Renal pelvis (tissue), 4 donors: Measurements from ENCODE around the gene CUL5. TPM values are rescaled to one million over a fixed set of nuclear protein-coding genes. Genes with fewer than 3 reads are reported as not detected.
"Not testable (repeated sequence)": the region's sequence is repeated elsewhere in the genome, so short reads cannot be mapped to it uniquely, and the experiment has no call there.

Experiments
- DNase-seq: peaks from one replicate; pipeline ENCODE4 v3.0.0-alpha.2; 2013
- polyA plus RNA-seq, 3 donors: library from polyadenylated mRNA; unstranded; fragments of 120-200 nt; gene quantifications; one replicate each; pipeline ENCODE4 v1.2.1, GENCODE V29; 2013; ENCODE audit not compliant: insufficient read length in 3 of 3

CUL5 gene
- polyA plus RNA-seq, 3 donors = 33.8 to 43.2 (median 41.6) TPM

- DNase-seq = no peak
Observed at GRCh38 chr11:108097179-108097578, 88.5 kb downstream of the CUL5 start.

- DNase-seq = no peak
Observed at GRCh38 chr11:108101090-108101775, 92.5 kb downstream of the CUL5 start.

GRCh38 chr11:108111126-108111525 is 102.4 kb downstream of the CUL5 start:
- no peak for DNase-seq

GRCh38 chr11:108112057-108112456 is 103.4 kb downstream of the CUL5 start:
- DNase-seq = no peak

GRCh38 chr11:108115500-108116140 is 106.9 kb downstream of the CUL5 start:
- peak; percentile 48 for DNase-seq

- DNase-seq = peak; percentile 22
Observed at GRCh38 chr11:108117746-108118371, 109.2 kb downstream of the CUL5 start.

- not testable (repeated sequence) for DNase-seq
Observed at GRCh38 chr11:108120936-108121273, 112.2 kb downstream of the CUL5 start.

GRCh38 chr11:108121274-108122155 is 112.8 kb downstream of the CUL5 start, which contains the start of gene ACAT1:
Gene ACAT1, plus strand, starts transcription at chr11:108121567. Its CDS starts 40 bp downstream, at chr11:108121607.
- DNase-seq = peak; percentile 92

- peak; percentile 28 for DNase-seq
Observed at GRCh38 chr11:108122166-108122628, 113.5 kb downstream of the CUL5 start.

- DNase-seq = no peak
Observed at GRCh38 chr11:108125096-108125495, 116.4 kb downstream of the CUL5 start.

GRCh38 chr11:108128772-108129171 is 120.1 kb downstream of the CUL5 start:
- DNase-seq = no peak

GRCh38 chr11:108131993-108132392 is 123.3 kb downstream of the CUL5 start:
- no peak for DNase-seq

- DNase-seq = not testable (repeated sequence)
Observed at GRCh38 chr11:108132993-108133538, 124.4 kb downstream of the CUL5 start.

- no peak for DNase-seq
Observed at GRCh38 chr11:108135845-108136544, 127.3 kb downstream of the CUL5 start.

GRCh38 chr11:108137212-108137611 is 128.5 kb downstream of the CUL5 start:
- no peak for DNase-seq

GRCh38 chr11:108142304-108142703 is 133.6 kb downstream of the CUL5 start:
- DNase-seq = no peak

GRCh38 chr11:108144615-108145014 is 135.9 kb downstream of the CUL5 start:
- DNase-seq = no peak

GRCh38 chr11:108147150-108147549 is 138.5 kb downstream of the CUL5 start:
- no peak for DNase-seq

GRCh38 chr11:108148556-108148955 is 139.9 kb downstream of the CUL5 start:
- DNase-seq = no peak

- no peak for DNase-seq
Observed at GRCh38 chr11:108154591-108154990, 145.9 kb downstream of the CUL5 start.
